AG04450 (cell line): Measurements from ENCODE around the gene PPP1R37. TPM values are rescaled to one million over a fixed set of nuclear protein-coding genes. Genes with fewer than 3 reads are reported as not detected.

Experiments
- CTCF ChIA-PET: fragments of 300-600, 350-600 bp; formaldehyde crosslinking; extraction: SDS; loops from one replicate; lab custom pipeline; 2022; ENCODE audit warnings: antibody characterized with exemption, inconsistent platforms; lab: Charles Lee
- POLR2A ChIA-PET: fragments of 350-600 bp; formaldehyde crosslinking; extraction: SDS; loops from one replicate; lab custom pipeline; 2021; ENCODE audit warnings: antibody characterized with exemption, inconsistent platforms; lab: Yijun Ruan, JAX
- DNase-seq: peaks from one replicate; pipeline ENCODE4 v3.0.0-alpha.2; 2011; ENCODE audit warnings: low read depth, low spot score
- H3K27ac ChIP-seq: one replicate; pipeline ENCODE4 v1.5.1; 2012; ENCODE audit warnings: low read depth, low read length, control low read depth
- H3K27me3 ChIP-seq: one replicate; pipeline ENCODE4 v1.6.0; 2012; ENCODE audit warnings: low read length; ENCODE audit not compliant: control insufficient read depth, insufficient read depth
- H3K4me3 ChIP-seq: 2 replicates; pipeline ENCODE4 v1.5.1; 2011; ENCODE audit warnings: mild to moderate bottlenecking, low read depth, low read length, control low read depth
- H3K9me3 ChIP-seq: 2 replicates; pipeline ENCODE4 v1.5.1; 2012; ENCODE audit warnings: low read length; ENCODE audit not compliant: control insufficient read depth, insufficient read depth
- CTCF ChIP-seq: IDR thresholded peaks from 2 replicates; pipeline ENCODE4 v1.5.1; 2011; ENCODE audit warnings: low read depth, low read length, control low read depth, inconsistent platforms
- polyA plus RNA-seq: library from polyadenylated mRNA; depleted of rRNA; stranded (reverse); fragments of >200 nt; gene quantifications from 2 replicates; pipeline ENCODE4 v1.2.3, GENCODE V29; 2011

The PPP1R37 gene
- polyA plus RNA-seq, 1 experiment: 8.6 TPM

GRCh38 chr19:45170146-45171106, 77.4 kb downstream of the PPP1R37 start:
- H3K9me3 ChIP-seq: no peaks in the 10 kb centered on the region
- no peak overlapping the region for H3K4me3 ChIP-seq
- POLR2A ChIA-PET: interaction anchor here (0.6 kb wide), 2 partner anchors 50 to 375 kb away, joined by 3 to 8 read pairs; no protein-coding TSS in a partner anchor
- TF ChIP-seq CTCF: no peak
- CTCF ChIA-PET: no interaction called here
- no peak for DNase-seq
- no peak overlapping the region for H3K27ac ChIP-seq
- H3K27me3 ChIP-seq: no peaks in the 10 kb centered on the region

GRCh38 chr19:45171211-45171623, 78.2 kb downstream of the PPP1R37 start:
- H3K9me3 ChIP-seq: no peaks in the 10 kb centered on the region
- POLR2A ChIA-PET: interaction anchor here (0.6 kb wide), 1 partner anchor 49 kb away, joined by 3 read pairs; no protein-coding TSS in a partner anchor
- no peaks in the 10 kb centered on the region for H3K27me3 ChIP-seq
- no peak for TF ChIP-seq CTCF
- no peak overlapping the region for H3K4me3 ChIP-seq
- no peak for DNase-seq
- CTCF ChIA-PET: no interaction called here
- no peak overlapping the region for H3K27ac ChIP-seq

GRCh38 chr19:45172173-45172572, 79.2 kb downstream of the PPP1R37 start:
- ChIA-PET CTCF (no interaction called here), POLR2A (no interaction called here)
- no peak for DNase-seq
- H3K4me3 ChIP-seq: no peak overlapping the region
- no peak overlapping the region for H3K27ac ChIP-seq
- TF ChIP-seq CTCF: no peak
- no peaks in the 10 kb centered on the region for H3K27me3 ChIP-seq
- no peaks in the 10 kb centered on the region for H3K9me3 ChIP-seq

- H3K27me3 ChIP-seq: no peaks in the 10 kb centered on the region
- H3K4me3 ChIP-seq: no peak overlapping the region
- DNase-seq: no peak
- ChIA-PET CTCF (no interaction called here), POLR2A (no interaction called here)
- H3K27ac ChIP-seq: no peak overlapping the region
- TF ChIP-seq CTCF: no peak
- no peaks in the 10 kb centered on the region for H3K9me3 ChIP-seq
Observed at GRCh38 chr19:45172611-45173208, 79.7 kb downstream of the PPP1R37 start.

GRCh38 chr19:45173816-45174215, 80.8 kb downstream of the PPP1R37 start:
- Histone ChIP-seq H3K9me3 (no peaks in the 10 kb centered on the region; the same call in 1 of the 2 replicates), H3K27me3 (no peaks in the 10 kb centered on the region), H3K27ac (no peak overlapping the region), H3K4me3 (no peak overlapping the region)
- no peak for DNase-seq
- POLR2A ChIA-PET: no interaction called here
- CTCF ChIA-PET: no interaction called here
- TF ChIP-seq CTCF: no peak
